HG03064 (cell line): Measurements from ENCODE around the gene ENOX1.
"Not testable (repeated sequence)": the region's sequence is repeated elsewhere in the genome, so short reads cannot be mapped to it uniquely, and the experiment has no call there.

ENCODE experiments used
- ATAC-seq: cut with Tn5 transposase; IDR thresholded peaks from one replicate; pipeline ENCODE4 v1.9.1; 2021; ENCODE audit warnings: low read depth; ENCODE audit not compliant: unreplicated experiment

ENOX1 gene

DNA sequence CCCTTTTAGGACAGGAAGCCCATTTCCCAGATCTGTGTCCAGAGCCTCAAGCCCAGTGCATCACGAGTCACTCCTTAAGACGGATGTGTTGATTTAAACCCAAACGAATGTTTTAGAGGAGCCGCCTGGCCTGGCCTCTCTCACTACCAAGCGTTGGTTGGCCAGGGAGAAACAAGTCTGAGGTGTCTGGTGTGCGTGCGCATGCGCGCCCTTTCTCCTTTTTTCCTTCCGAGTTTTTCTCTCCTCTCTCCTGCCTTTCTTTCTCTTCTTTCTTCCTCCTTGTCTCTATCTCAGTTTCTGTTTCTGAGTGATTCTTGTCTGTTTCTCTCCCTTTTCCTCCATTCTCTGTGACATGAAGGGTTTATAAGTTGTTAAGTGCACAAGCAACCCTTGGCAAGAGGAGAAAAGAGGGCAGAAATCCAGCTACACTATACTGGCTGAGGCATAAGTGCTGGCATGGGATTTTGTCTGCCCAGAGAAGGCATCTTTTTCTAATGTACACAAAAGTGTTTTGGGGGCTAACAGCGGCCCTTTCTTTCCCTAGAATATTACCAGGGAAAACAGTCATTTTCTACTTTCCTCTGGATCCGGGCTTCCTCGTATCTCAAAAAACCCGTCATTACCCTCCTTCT, 592.9 kb downstream of the ENOX1 start:
- no peak for ATAC-seq

DNA sequence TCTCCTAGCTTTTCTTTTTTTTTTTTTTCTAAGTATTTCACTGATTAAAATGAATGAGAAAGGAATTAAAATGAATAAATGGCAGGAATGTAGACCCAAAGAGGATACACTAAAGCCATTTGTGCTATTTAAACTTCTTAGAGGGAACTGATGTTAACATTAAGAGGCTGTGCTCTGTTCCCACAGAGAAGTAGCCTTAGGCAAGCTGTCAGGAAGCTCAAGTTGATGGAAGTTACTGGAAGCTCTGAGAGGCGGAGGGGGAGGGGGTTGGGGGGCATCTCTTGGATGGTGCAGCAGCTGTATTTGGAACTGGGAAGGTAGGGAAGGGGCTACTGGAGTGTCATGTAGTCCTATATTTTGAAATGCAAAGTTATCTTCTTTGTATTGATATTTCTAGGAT, 595.2 kb downstream of the ENOX1 start:
- no peak for ATAC-seq

DNA sequence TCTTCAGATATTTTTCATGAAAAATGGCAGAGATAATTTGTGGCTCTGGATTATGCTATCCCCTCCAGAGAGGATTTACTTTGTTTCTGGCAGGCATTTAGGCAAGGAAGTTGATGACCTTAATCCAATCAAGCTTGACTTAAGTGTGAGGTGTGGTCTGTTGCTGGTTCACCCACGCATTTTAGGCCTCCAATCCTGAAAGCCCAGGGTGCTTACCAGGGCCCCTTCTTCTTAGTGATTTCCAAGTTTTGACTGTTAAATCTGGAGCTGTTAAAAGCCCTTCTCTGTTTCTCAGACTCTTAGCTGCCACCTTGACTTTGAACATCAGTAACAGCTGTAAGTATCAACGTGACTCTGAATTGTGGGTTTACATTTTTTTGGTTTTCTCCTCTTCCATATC, 601.5 kb downstream of the ENOX1 start:
- no peak for ATAC-seq

DNA sequence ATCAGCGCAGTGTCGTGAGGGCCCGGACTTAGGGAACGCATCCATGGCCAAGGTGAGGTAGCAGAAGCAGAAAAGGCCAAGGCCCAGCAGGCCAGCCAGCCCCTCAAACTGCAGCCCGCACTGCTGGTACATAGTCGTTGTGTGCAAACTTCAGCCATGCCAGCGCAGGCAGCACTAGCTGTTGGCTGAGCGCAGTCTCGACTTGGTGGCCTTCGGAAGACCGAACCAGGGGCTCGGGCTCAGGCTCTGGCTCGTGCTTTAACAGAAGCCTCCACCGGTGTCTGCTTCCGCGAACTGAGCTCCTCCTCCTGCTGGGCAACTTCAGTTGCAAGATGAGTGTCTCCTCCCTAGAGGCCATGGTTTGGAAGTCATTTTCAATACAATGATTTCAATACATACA, 605.9 kb downstream of the ENOX1 start:
- no peak for ATAC-seq

DNA sequence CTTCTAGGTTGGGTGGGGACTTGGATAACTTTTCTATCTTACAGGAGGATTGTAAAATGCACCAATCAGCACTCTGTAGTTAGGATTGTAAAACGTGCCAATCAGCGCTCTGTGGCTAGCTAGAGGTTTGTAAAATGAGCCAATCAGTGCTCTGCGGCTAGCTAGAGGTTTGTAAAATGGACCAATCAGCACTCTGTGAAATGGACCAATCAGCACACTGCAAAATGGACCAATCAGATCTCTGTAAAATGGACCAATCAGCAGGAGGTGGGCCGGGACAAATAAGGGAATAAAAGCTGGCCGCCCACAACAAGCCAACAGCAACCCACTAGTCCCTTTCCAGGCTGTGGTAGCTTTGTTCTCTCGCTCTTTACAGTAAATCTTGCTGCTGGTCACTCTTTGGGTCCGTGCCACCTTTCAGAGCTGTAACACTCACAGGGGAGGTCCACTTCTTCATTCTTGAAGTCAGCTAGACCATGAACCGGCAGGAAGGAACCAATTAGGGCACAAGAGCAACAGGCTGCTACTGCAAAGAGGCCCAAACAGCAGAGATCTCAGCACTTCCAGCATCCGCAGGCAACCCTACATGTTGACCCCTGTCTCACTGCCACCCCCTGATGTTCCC, 606.6 kb downstream of the ENOX1 start:
- no peak for ATAC-seq

DNA sequence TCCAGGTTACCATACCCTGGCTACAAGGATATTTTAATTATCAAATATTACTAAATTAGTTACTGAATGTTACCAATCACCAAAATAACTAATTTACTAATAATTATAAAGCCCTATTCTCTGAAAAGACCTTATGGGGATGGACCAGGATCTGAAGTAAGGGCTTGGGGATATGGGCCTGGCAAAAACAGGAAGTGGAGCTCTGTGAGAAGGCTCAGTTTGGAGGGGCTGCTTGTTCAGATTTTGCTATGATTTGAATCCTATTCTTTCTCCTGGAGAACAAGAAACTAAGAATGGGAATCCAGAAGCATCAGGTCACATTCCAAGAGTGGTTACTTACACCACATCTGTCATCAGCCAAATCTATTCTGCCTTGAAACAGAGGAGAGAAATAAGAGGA, 615.3 kb downstream of the ENOX1 start:
- ATAC-seq, result no peak

DNA sequence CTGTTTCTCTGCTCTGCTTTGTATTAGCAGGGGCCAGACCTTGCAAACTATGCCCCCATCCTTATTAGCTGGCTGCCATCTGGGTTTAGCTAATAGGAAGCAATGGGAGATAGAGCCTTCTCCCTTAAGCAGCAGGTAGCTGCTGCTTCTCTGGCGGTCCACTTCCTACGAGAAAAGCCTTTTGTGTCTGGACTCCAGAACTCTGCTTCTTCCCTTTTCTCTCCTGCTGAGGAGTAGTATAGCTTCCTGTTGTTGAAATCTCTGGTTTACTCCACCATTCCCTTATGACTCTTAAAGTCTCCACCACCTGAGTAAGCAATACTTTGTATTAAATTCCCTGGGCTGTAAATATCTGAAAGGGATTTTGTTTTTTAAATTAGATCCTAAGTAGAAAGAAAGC, 616.3 kb downstream of the ENOX1 start:
- ATAC-seq, result no peak

DNA sequence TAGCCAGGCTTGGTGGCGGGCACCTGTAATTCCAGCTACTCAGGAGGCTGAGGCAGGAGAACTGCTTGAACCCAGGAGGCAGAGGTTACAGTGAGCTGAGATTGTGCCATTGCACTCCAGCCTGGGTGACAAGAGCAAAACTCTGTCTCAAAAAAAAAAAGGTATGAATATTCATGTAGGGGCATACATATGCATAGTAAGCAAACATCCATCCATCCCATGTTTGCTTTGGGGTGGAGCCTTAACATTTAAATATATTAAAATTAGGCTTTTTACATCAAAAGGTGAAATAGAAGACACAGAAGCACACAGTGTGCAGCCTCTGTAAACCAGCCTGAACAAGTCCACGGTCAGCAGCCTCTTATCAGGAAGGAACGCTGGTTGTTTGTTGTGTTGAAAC, 618.3 kb downstream of the ENOX1 start:
- ATAC-seq, result not testable (repeated sequence)

DNA sequence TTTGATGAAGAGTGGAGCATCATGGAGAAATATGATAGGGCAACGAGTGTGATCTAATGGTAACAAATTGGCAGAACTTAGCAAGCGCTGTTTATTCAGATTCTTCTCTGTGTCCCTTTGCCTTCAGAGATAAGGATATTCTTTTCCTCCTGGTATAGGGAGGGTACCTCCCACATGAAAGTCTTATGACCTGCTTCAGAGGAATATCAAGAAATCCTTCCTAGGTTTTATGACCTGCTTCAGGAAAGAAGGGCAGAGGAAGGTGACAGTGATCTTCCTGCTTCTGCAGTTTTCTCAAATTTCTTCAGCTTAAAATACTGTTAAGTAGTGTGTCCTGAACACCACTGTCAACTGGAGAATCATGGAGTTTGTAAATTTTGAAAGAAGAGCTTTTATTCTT, 619.0 kb downstream of the ENOX1 start:
- ATAC-seq, result no peak

DNA sequence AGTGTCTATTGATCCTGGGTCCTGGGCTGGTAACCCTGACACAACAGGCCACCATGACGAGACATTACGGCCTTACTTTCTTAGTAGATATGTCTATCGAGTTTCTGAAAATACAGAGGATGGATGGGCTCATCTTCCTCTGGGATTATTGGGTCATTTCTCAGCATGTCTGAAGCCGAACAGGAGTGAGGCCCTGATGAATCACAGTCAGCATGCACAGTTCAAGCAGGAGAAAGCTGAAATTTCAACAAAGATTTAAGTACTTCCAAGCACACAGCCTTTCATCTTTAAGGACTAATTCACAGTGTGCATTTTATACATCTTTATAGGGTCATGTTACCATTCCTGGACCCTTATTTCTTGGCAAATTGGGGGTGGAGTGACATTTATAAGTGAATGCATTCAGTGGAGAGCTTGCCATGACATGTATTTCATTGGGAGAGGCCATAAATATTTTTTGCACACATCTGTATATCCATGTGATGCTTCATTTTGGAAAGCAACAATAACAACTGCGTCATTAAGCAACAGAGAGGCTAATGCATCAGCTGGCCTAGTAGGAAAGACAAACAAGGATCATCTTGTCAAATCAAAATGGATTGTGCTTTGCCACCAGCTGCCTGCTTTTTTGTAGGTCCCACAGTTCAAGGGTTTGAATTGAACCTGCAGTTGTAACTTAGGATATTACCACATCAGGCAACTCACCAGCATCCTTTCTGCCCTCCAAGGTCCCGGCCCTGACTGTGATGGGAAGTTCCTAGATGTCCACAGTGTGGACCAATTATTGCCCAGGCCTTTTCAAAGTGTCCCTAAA, 619.9 kb downstream of the ENOX1 start:
- ATAC-seq, result no peak
